A673 (cell line): ENCODE measurements around the gene COA4. TPM values are rescaled to one million over a fixed set of nuclear protein-coding genes. Genes with fewer than 3 reads are reported as not detected.

ENCODE experiments used
- BruUV-seq: library from RNA; stranded (reverse); fragments of 400-500 nt; replicated peaks from 2 replicates; lab custom pipeline; 2021; lab: Mats Ljungman, UMichigan
- CTCF ChIA-PET: fragments of 300-600 bp; sonication (Branson Sonifier 250); formaldehyde crosslinking; loops from one replicate; lab custom pipeline; 2022; ENCODE audit warnings: antibody characterized with exemption; lab: Charles Lee
- POLR2A ChIA-PET: fragments of 300-600 bp; sonication (Branson Sonifier 250); formaldehyde crosslinking; loops from one replicate; lab custom pipeline; 2022; ENCODE audit warnings: antibody characterized with exemption; ENCODE audit not compliant: low non-redundant PET; lab: Charles Lee
- DNase-seq: peaks from one replicate; pipeline ENCODE4 v3.0.0-alpha.2; 2015; ENCODE audit warnings: low spot score
- H3K27ac ChIP-seq: fragments of 200-600 bp; sonication (generic); 2 replicates; pipeline ENCODE4 v1.5.1; 2016; ENCODE audit warnings: mixed run types, low read depth, mild to moderate bottlenecking, mixed read lengths, antibody characterized with exemption, low read length; ENCODE audit not compliant: poor library complexity, severe bottlenecking
- H3K27me3 ChIP-seq: fragments of 200-600 bp; sonication (generic); replicated peaks from 2 replicates; pipeline ENCODE4 v1.6.1; 2017; ENCODE audit warnings: mixed run types, low read depth, mild to moderate bottlenecking, mixed read lengths, antibody characterized with exemption, low read length; ENCODE audit not compliant: insufficient read depth, poor library complexity
- H3K36me3 ChIP-seq: fragments of 200-600 bp; sonication (generic); 2 replicates; pipeline ENCODE4 v1.6.1; 2016; ENCODE audit warnings: mixed run types, mild to moderate bottlenecking, mixed read lengths, antibody characterized with exemption, low read length; ENCODE audit not compliant: insufficient read depth, poor library complexity, severe bottlenecking
- H3K4me1 ChIP-seq: fragments of 200-600 bp; sonication (generic); 2 replicates; pipeline ENCODE4 v1.6.1; 2017; ENCODE audit warnings: mixed run types, mild to moderate bottlenecking, mixed read lengths, antibody characterized with exemption, low read length; ENCODE audit not compliant: insufficient read depth, poor library complexity, severe bottlenecking
- H3K4me3 ChIP-seq: fragments of 200-600 bp; sonication (generic); 2 replicates; pipeline ENCODE4 v1.5.1; 2016; ENCODE audit warnings: low read depth, mixed run types, mild to moderate bottlenecking, mixed read lengths, low read length; ENCODE audit not compliant: poor library complexity, severe bottlenecking
- H3K9me3 ChIP-seq: fragments of 200-600 bp; sonication (generic); 2 replicates; pipeline ENCODE4 v1.6.1; 2016; ENCODE audit warnings: mixed run types, low read depth, mild to moderate bottlenecking, mixed read lengths, antibody characterized with exemption, low read length; ENCODE audit not compliant: poor library complexity, severe bottlenecking
- EZH2 ChIP-seq: fragments of 200-600 bp; sonication (generic); IDR thresholded peaks from 2 replicates; pipeline ENCODE4 v1.6.1; 2017; ENCODE audit warnings: borderline replicate concordance, low read depth, mild to moderate bottlenecking, mixed read lengths, antibody characterized with exemption, low read length; ENCODE audit not compliant: poor library complexity, severe bottlenecking
- intact Hi-C: fragments of 100-400 bp; cut with micrococcal nuclease; formaldehyde crosslinking; loops from one replicate; pipeline ENCODE4 v1.10.0; 2022; ENCODE audit not compliant: unreplicated experiment
- total RNA-seq: library from RNA; stranded (reverse); gene quantifications from 2 replicates; pipeline ENCODE4 v1.2.3, GENCODE V29; 2021
- TF ChIP-seq, protein P1 (sequence below): fragments of 300-800, 200-600 bp; sonication (generic); conservative IDR thresholded peaks from 2 replicates; pipeline ENCODE4 v1.5.1; 2017; ENCODE audit warnings: low read depth, mild to moderate bottlenecking, antibody characterized with exemption, low read length, moderate library complexity, mixed read lengths

Gene COA4
- total RNA-seq, 1 experiment from 2014 or later: 113 TPM

DNA sequence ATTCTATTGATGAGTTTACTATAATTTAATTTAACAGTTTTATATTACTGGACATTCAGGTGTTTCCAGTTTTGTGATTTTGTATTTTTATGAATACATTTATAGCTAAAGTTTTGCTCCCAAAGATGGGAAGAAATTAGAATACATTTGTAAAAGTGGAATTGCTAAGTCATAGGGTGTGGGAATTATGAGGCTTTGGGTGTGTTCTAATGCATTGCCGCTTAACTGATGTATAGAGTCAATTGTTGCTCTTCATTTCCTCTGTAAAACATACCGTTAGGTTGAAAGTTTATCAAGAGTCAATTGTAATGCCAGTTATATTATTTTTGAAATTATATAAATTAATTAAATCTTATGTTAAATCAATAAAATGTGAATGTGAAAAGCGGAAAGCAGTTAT lies 16.4 kb upstream of the COA4 start:
- H3K27me3 ChIP-seq: no peaks in the 10 kb centered on the region
- no TSS peak for BruUV-seq
- H3K4me1 ChIP-seq: peaks cover 7% of the 10 kb centered on the region
- H3K4me3 ChIP-seq: no peak overlapping the region
- TF ChIP-seq, protein P1, sequence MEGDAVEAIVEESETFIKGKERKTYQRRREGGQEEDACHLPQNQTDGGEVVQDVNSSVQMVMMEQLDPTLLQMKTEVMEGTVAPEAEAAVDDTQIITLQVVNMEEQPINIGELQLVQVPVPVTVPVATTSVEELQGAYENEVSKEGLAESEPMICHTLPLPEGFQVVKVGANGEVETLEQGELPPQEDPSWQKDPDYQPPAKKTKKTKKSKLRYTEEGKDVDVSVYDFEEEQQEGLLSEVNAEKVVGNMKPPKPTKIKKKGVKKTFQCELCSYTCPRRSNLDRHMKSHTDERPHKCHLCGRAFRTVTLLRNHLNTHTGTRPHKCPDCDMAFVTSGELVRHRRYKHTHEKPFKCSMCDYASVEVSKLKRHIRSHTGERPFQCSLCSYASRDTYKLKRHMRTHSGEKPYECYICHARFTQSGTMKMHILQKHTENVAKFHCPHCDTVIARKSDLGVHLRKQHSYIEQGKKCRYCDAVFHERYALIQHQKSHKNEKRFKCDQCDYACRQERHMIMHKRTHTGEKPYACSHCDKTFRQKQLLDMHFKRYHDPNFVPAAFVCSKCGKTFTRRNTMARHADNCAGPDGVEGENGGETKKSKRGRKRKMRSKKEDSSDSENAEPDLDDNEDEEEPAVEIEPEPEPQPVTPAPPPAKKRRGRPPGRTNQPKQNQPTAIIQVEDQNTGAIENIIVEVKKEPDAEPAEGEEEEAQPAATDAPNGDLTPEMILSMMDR: no peak
- no peak for TF ChIP-seq EZH2
- intact Hi-C loops: no loop called here
- no peaks in the 10 kb centered on the region for H3K9me3 ChIP-seq
- POLR2A ChIA-PET: no interaction called here
- H3K27ac ChIP-seq: no peak overlapping the region
- H3K36me3 ChIP-seq: peaks cover 15% of the 10 kb centered on the region
- DNase-seq: no peak
- CTCF ChIA-PET: interaction anchor here (0.6 kb wide), 1 partner anchor 16 kb away, joined by 4 read pairs; no protein-coding TSS in a partner anchor

DNA sequence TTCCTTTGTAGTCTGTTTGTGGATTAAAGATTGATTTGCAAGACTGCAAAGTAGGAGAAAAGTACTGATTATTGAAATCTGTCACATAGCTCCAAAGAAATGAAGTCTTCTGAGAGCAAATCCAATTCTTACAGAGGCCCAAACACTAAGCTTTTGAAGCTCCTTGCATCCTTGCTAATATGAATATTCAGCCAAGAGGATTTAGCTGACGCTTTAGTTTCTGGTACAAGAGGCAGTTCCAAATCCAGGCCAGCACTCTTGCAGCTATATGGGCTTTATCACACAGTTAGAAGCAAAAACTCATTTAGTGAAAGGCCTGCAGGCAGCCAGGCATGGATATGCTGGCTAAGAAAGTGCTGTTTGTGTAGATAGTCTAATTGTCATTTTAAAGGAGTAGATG lies 12.9 kb upstream of the COA4 start:
- no peak for DNase-seq
- H3K36me3 ChIP-seq: peaks cover 20% of the 10 kb centered on the region

DNA sequence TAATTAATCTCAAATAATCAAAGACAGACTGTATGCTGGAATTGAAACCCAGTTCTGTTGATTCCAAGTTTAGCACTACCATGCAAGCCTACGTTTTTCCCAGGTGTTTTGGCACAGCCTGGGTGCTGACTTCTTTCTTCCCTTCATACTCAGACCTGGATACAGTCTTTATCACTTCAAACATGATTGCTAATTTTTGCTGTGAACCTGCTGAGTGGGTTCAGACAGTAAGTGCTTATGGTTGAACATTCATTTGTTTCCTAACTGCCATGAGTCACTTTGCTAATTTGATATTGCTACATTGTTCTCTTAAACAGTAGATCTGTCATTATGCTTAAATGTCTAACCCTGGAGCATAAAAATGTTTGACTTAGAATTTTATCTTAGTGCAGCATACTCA lies 12.4 kb upstream of the COA4 start:
- TF ChIP-seq EZH2: no peak
- TF ChIP-seq, protein P1: no peak
- Histone ChIP-seq H3K4me3 (no peak overlapping the region), H3K27ac (no peak overlapping the region), H3K27me3 (no peaks in the 10 kb centered on the region), H3K4me1 (peaks cover 7% of the 10 kb centered on the region), H3K36me3 (peaks cover 19% of the 10 kb centered on the region), H3K9me3 (no peaks in the 10 kb centered on the region)
- BruUV-seq: no TSS peak
- no peak for DNase-seq
- POLR2A ChIA-PET: no interaction called here
- intact Hi-C loops: no loop called here
- CTCF ChIA-PET: no interaction called here

More for the DNA sequence above, 12.9 kb upstream of the COA4 start:
- CTCF ChIA-PET: no interaction called here
- Histone ChIP-seq H3K4me3 (no peak overlapping the region), H3K27me3 (no peaks in the 10 kb centered on the region), H3K4me1 (peaks cover 7% of the 10 kb centered on the region), H3K9me3 (no peaks in the 10 kb centered on the region), H3K27ac (no peak overlapping the region)
- intact Hi-C loops: no loop called here
- BruUV-seq: no TSS peak
- POLR2A ChIA-PET: no interaction called here
- TF ChIP-seq, protein P1: no peak
- TF ChIP-seq EZH2: no peak
